NOMO-1 treated with DMSO at 0.1 percent for 48 hours (cell line): ENCODE results near the gene SCGB1A1.
A peak's percentile ranks its signal among the peaks of the same experiment; 100 is the strongest.

Experiments
- DNase-seq: peaks from one replicate; lab custom pipeline; 2025; ENCODE audit not compliant: unreplicated experiment; lab: John Stamatoyannopoulos, UW

SCGB1A1 gene

DNA sequence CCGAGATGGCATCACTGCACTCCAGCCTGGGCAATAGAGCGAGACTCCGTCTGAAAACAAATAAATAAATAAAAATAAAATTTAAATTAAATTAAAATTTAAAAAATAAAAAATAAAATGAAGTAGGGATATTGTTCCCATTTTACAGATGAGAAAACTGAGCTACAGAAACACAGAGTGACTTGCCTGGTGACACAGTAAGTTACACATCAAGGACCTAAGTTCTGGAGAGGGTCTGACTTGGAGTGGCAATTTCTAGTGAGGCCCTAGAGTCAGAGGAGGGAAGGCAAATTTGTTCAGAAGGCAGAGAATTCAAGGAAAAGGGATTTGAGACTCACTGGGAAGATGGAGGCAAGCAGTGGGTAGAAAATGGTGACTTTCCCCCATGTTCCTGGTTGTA lies 2.0 kb downstream of the SCGB1A1 start:
- DNase-seq = no peak

DNA sequence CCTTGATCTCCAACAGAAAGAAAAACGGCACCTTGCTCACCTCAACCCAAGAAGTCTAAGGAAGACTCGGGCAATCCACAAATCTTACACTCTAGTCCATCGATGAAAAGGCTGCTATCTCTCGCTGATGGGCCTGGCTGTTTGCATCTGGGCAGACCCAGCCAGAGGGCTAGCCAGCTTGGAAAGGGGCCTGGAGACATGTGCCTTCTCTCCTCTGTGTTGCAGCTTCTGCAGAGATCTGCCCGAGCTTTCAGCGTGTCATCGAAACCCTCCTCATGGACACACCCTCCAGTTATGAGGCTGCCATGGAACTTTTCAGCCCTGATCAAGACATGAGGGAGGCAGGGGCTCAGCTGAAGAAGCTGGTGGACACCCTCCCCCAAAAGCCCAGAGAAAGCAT lies 3.2 kb downstream of the SCGB1A1 start:
- no peak for DNase-seq

DNA sequence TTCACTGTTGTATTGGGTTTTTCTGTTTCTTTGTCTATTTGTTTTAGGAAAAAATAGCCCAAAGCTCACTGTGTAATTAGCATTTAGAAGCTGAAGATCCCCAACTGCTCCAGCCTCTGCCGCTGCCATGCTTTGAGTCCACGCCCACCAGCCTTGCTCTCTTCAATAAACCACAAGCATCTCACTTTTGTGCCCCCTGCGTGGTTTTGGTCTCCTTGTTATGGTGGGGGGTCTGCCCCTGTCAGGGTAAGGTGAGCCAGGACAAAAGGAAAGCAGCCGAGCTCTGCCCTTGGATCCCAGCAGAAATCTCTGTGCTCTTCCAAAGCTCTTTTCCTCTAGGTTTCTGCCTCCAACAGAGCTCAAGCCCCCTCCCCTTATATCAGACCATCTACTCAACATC lies 4.2 kb downstream of the SCGB1A1 start:
- no peak for DNase-seq

DNA sequence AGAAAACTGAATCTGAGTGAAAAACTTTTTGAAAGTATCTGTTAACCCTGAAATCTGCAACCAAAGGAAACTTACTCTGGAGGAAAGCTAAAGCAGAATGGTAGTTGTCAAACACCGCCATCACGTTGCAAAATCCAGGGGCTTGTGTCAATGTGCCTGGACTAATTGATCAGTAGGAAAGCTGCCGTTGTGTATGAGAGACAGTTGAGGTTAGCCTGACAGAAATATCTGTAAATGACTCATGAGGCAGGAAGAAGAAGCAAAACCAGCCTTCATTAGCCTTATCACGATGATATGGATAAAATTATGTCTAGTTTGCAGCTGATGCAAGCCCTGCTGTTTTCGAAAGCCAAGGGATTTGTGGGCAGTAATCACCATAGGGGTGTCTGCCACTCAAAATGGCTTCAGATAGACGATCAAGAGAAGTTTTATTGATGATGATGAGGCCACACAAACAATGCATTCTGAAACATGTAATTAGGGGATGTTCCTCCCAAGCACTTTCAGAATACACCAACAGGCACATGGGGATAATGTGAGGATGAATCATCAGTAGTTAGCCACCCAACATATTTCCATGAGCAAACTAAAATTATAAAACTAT lies 8.9 kb downstream of the SCGB1A1 start:
- peak; percentile 98 for DNase-seq

DNA sequence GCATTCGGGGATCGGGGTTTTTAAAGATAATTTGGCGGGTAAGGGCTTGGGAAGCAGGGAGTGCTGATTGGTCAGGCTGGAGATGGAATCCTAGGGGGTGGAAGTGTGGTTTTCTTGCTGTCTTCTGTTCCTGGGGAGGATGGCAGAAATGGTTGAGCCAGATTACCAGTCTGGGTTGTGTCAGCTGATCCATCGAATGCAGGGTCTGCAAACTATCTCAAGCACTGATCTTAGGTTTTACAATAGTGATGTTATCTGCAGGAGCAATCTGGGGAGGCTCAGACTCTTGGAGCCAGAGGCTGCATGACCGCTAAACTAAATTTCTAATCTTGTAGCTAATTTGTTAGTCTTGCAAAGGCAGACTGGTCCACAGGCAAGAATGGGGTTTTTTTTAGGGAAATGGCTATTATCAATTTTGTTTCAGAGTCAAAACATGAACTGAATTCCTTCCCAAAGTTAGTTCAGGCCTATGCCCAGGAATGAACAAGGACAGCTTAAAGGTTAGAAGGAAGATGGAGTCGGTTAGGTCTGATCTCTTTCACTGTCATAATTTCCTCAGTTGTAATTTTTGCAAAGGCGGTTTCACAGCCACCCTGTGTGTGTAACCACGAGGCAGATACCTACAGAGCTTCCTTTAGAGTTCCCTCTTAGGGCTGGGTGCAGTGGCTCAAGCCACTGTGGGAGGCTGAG lies 10.2 kb downstream of the SCGB1A1 start:
- no peak for DNase-seq

DNA sequence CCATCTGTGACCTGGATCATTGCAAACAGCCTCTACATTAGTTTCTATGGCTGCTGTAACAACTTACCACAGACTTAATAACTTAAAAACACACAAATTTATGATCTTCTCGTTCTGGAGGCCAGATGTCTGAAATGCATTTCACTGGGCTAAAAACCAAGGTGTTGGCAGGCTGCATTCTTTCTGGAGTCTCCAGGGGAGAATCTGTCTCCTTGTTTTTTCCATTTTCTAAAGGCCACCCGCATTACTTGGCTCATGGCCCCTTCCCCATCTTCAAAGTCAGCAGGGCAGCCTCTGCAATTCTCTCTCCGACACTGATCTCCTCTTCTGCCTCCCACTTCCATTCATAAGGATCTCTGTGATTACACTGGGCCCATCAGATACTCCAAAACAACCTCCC lies 11.6 kb downstream of the SCGB1A1 start:
- no peak for DNase-seq

DNA sequence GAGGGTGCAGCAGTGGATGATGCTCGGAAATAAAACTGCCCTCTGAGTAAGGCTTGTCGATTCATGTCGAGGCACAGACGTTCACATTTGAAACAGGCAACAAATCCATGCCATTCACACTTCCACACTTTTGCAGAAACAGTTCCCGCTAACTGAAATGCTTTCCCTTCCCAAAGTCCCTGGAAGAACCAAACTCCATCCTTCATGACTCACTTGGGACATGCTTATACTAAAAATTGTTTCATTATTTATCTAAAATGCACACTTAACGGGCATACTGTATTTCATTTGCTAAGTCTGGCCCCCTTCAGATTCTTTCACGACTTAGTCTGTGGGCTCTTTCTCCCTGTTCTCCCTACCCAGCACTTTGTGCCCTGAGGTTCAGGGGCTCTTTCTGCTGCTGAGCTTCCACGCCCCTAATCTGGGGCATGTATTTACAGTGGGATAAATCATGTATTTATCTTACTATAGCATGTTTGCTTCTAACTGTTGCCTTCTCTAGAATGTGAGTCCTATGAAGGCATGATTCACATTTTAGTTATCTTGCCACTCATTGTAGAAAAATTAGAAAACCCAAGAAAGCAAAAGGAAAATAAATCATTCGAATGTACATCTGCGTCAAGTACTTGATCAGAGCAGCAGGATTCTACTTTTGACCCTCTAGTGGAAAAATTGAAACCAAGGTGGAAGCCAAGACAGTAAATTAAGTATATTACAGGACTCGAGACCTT lies 12.5 kb downstream of the SCGB1A1 start:
- DNase-seq = no peak

DNA sequence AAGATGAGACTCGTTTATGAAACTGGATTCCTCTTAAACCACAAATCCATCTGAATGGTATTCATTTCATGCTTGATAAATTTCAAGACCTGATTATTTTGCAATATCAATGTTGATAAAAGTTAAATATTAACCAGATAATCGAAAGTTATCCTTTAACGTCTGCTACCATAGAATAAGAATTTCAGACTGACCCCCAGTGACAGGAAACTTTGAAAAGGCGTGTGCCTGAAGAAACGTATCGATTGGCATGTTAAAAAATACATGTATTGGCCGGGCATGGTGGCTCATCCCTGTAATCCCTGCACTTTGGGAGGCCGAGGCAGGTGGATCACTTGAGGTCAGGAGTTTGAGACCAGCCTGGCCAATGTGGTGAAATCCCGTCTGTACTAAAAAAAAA lies 13.9 kb downstream of the SCGB1A1 start:
- DNase-seq = no peak

DNA sequence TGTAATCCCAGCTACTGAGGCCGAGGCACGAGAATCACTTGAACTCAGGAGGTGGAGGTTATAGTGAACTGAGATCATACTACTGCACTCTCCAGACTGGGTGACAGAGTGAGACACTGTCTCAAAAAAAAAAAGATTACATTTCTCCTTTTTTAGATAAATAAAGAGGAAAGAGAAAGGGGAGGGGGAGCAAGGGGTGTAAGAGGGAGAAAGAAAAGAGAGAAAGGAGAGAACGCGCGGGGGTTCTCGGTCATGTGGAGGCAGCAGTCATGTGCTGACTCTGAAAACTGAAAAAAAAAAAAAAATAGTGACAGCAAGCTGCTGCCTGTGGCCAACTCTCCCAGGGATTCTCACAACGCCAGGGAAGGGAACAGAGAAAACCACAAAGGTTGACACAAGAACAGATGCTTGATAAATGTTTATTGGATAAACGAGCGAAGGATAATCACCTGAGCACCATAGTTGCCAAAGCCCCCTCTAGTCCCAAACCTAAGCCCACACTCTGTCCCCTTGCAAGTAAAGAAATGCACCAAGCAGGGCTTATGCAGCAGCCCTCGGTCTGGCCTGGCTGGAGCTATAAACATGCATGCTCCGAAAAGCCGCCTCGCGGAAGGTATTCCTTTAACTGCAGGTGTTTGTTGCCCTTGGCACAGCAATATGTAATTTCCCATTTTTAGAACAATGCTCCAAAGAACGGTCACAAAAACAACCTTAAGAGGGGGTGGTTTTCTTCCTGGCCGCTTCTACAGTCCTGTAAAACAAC lies 14.5 kb downstream of the SCGB1A1 start:
- DNase-seq = peak; percentile 17

DNA sequence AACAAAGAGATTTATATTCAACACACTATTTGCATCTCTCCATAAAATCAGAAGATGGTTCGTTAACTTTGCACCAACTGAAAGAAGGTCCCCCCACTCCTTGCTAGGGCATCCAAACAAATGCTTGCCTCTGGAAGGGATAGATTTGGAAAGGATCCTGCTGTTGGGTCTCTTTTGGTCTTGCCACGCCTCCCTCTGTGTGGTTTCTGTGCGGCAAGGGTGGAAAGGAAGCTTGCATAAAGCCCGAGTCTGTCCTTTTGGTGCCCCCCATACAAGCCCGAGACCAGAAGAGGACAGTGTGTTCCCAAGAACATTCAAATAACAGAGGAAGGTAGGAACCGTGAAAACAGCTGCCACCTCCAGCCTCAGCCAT lies 15.1 kb downstream of the SCGB1A1 start:
- peak; percentile 65 for DNase-seq

DNA sequence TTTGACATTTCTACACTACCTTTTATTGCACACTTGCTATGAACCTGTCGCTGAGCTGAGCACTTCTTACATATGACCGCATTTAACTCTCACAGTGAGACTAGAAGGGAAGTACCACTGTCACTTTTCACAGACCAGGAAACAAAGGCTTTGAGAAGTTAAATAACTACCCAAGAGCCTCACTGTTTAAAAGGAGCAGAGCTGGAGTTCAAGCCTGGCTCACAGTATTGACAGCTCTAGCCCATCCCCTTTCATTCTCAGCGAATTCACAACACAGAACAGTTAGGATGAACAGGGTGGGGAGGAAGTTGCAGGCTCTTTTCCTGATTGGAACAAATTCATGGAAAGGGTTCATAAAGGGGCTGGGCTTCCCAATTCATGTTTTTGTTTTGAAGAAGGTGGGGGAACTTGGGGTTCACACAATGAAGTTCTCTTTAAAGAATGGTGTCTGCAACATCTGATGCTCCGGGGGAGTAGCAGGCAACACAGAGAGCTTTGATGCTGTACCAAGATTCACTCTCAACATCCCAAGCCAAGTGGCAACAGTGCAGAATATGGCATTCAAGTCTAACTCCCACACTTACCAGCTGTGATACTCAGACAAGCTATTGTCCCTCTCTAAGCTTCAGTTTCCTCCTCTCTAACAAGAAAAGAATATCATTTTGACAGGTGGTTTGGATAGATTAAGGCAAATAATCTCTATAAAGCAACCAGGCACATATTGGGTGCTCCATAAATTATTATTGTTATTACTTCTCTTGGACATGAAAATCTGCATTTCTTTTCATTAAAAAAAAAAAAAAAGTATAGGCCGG lies 17.2 kb downstream of the SCGB1A1 start:
- DNase-seq = peak; percentile 88

DNA sequence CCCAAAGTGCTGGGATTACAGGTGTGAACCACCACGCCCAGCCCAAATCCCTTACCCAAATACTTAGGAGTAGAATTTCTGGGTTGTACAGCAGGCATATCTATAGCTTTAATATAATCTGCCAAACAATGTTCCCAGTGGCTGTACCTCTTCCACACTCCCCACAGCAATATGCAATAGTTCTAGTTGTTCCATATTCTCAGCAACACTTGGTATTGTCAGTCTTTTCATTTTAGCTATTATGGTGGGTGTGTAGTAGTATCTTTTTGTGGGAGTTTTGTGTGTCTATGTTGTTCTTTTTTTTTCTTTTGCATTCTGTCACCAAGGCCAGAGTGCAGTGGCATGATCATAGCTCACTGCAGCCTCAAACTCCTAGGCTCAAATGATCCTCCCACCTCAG lies 18.8 kb downstream of the SCGB1A1 start:
- no peak for DNase-seq

DNA sequence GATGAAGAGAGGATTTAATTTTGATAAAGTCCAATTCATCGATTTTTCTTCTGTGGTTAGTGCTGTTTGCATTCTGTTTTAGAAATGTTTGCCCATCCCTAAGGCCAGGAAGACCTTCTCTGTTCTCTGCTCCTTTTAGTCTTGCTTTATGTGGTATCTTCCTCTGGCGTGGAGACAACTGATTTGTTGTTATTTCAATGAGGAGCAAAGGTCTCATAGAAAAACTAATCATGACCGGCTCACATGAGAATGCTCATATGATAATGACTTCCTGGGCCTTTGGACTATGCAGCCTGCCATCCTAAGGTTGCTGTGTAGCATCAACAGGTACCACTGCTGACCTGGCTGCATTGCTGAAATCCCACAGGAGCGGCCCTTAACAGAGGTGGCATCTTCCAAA lies 19.8 kb downstream of the SCGB1A1 start:
- no peak for DNase-seq

DNA sequence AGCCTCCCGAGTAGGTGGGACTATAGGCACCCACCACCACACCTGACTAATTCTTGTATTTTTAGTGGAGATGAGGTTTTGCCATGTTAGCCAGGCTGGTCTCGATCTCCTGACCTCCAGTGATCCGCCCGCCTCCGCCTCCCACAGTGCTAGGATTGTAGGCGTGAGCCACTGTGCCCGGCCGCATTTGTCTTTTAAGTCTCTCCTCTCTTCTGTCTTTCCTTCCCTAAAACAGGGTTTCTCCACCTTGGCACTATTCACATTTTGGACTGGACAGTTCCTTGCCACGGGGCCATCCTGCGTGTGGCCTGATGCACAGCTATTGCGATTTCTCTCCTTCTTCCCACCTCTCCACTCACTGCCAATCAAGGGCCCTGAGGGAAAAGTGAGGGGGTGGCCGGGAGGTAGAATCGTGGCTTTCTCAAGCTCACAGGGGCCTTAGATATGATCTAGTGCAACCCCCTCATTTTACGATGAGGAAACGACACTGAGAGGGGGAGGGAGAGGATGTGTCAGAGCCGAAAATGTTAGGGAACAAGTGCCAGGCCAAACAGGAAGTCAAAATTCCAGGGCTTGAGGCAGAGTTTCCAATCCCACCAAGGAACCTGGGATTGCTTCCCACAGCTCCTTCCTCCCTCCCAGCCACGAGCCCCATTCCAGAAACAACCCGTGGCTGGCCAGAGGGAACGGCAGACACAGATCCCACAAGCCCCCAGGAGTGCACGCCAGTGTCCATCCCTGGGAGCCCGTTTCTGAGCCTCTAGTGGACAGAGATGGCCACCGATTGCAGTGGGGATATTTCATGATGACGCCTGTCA lies 21.2 kb downstream of the SCGB1A1 start:
- no peak for DNase-seq

DNA sequence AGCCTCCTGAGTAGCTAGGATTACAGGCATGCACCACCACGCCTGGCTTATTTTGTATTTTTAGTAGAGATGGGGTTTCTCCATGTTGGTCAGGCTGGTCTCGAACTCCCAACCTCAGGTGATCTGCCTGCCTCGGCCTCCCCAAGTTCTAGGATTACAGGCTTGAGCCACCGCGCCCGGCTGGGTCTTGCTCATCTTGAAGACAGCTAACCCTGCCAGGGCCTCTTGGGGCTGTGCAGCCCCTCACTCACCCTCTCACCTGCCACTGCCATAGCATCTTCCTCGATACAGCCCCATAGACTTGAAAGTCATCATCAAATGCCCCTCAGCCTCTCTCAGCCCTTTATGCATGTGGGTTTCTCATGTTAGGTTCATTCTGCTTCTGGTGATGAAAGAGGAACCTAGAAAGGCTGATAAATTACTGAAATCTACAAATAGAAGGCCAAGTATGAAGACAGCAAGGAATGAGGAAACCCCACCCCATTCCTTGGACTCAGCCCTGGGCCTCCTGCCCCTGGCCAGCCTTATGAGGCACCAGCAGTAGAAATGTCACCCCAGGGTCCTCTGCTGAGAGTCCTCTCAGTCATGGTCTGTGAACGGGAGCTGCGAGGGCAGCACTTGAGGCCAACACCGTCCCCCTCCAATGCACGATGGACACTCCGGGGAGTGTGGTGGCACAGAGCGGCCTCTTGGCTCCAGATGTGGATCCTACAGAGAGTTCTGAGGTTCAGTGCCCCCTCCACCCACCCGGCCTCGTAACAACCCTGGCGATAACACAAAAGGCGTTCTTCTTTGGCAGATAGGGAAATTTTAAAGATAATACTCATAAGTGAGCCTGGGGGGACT lies 24.8 kb downstream of the SCGB1A1 start:
- peak; percentile 93 for DNase-seq

DNA sequence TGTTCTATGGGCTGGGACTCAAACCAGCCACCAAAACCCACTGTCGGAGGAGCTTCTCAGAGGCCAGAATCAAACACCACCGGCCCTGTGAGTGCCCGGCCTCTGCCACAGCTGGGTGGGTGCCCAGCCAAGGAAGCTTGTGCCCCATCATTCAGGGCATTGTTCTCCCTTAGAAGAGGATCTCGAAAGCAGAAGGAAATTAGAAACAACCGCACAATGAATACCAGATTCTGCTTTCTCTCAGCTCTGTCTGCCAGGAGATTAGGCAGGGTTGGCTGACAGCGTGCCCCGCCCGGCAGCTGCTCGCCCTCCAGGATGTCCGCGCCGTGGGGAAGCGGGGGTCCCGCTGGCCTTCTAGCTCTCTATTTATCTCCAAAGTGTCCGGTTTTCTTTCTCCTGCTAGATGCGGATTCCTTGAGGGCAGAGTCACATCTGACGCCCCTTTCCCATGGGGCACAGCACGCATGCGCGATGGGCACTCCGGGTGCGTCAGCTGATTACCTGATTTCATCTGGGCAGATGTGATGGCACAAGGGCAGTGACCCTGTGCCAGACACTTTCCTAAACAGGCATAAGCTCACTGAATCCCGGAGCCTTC lies 25.5 kb downstream of the SCGB1A1 start:
- DNase-seq = peak; percentile 91

DNA sequence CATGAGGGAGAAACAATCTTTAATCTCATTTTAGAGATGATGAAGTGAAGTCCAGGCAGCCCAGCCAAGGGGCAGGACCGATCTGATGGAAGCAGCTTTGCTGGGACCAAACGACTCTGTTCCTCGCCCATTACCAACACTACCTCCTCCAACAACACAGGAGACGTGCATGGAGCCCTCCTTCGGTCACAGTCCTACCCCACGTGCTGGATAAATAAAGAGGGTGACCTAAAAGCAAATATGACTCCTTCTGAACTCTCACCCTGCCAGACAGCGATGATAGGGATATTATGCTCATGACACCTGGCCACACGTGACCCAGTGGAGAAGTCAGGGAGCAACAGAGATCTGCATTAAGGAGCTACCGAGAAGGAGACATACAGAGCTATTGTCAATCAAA lies 26.0 kb downstream of the SCGB1A1 start:
- DNase-seq = no peak

DNA sequence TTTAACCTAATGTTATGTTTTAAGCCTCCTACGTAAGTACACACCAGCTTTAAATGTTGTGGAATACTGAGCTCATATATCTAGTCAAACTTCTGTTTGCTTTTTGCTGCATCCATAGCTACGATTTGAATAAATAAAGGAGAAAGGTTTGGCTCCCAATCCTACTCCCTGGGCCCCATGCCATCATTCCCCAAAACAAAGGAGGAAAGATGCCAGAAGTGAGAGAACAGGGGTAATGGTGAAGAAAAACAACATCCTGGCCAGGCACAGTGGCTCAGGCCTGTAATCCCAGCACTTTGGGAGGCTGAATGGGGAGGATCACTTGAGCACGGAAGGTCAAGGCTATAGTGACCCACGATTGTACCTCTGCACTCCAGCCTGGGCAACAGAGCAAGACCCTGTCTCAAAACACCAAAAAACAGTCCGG lies 26.5 kb downstream of the SCGB1A1 start:
- DNase-seq = no peak

DNA sequence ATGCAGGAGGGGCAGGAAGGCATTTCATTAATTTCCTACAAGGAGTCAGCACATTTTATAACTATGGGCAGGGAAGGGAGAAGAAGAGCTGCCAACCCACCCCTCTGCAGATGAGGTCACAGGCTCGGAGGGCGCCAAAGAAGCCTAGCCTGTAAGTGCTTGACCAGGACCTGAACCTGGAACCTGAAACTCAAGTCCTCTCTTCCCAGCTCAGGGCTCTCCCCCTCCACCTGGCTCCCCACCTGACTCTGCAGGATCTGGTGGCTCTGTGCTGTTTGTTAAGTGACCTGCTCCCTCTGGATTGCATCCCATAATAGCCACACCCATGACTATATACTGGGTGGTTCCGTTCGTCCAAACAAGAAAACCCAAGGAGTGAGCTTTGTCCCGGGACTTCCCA lies 27.3 kb downstream of the SCGB1A1 start:
- DNase-seq = no peak
